ENCODE data around the gene IL17RC. TPM values are rescaled to one million over a fixed set of nuclear protein-coding genes. Genes with fewer than 3 reads are reported as not detected.

Gene IL17RC, protein sequence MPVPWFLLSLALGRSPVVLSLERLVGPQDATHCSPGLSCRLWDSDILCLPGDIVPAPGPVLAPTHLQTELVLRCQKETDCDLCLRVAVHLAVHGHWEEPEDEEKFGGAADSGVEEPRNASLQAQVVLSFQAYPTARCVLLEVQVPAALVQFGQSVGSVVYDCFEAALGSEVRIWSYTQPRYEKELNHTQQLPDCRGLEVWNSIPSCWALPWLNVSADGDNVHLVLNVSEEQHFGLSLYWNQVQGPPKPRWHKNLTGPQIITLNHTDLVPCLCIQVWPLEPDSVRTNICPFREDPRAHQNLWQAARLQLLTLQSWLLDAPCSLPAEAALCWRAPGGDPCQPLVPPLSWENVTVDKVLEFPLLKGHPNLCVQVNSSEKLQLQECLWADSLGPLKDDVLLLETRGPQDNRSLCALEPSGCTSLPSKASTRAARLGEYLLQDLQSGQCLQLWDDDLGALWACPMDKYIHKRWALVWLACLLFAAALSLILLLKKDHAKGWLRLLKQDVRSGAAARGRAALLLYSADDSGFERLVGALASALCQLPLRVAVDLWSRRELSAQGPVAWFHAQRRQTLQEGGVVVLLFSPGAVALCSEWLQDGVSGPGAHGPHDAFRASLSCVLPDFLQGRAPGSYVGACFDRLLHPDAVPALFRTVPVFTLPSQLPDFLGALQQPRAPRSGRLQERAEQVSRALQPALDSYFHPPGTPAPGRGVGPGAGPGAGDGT
- 14.5 and 14.6 TPM in 2 replicates for total RNA-seq

DNA sequence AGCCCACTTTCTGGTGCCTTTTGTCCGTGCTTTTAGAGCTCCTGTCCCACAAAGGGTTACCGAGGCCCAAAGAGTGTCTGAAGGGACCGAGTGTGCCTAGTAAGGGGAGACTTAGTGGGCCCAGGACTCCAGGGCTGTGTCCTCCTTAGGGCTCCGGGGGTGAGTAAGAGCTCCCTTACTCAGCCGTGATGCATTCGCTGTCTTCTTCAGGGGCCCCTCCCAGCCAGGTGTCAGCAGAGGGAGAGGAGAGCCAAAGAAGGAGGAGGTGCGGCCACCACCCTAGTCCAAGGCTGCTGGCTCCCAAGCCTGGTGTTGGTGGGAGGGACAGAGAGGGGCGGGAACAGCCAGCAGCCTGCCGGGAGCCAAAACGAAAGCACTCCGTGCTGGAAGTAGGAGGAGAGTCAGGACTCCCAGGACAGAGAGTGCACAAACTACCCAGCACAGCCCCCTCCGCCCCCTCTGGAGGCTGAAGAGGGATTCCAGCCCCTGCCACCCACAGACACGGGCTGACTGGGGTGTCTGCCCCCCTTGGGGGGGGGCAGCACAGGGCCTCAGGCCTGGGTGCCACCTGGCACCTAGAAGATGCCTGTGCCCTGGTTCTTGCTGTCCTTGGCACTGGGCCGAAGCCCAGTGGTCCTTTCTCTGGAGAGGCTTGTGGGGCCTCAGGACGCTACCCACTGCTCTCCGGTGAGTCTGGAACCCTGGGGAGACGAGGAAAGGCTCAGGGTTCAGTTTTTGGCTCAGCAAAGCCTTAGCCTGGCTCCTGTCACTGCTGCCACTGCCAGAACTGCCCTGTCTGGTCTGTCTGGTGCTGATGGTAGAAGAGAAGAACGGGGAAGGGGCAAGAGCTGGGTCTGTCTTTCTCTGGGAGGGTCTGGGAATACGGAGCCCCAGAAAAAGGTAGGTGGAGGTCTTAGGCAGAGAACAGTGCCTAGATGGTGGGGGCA lies at the start of gene IL17RC:
IL17RC (plus strand) TSS at position 365 of the 947 bp plus-strand sequence; CDS start at position 583, 218 bp downstream.

DNA sequence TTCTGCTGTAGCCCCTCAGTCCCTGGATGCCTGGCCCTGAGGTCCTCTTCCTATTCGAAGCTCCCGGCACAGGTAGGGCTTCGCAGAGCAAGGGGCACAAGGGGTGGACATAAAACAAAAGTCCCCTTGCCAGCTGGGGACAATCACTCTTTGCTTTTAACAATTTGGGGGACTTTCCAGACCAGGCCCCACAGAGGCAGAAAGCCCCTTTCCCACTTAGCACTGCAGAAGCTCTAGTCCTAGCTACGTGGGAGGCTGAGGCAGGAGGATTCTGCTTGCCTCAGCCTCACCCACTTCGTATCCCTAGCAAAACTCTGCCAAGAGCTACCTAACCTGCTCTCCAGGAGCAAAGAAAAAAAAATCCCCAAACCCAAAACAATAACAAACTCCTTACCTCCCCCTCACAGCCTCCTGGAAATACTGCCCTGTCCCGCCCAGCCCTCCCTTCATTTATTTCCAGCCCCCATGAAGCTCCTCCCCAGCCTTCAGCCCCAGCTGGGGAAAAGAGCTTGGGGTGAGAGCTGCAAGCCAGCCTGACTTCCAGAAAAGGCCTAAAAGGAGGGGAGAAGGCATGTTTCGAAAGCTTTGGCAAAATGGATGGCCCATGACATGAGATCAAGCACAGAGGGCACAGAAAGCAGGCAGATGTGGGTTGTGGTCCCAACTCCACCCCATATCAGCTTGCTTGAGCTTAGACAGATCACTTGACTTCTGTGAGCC lies 36.9 kb upstream of the IL17RC start, which contains the start of gene CIDEC:
CIDEC (minus strand) TSS at position 424 of the 720 bp plus-strand sequence. CDS start 1,767 bp downstream, outside the sequence.

DNA sequence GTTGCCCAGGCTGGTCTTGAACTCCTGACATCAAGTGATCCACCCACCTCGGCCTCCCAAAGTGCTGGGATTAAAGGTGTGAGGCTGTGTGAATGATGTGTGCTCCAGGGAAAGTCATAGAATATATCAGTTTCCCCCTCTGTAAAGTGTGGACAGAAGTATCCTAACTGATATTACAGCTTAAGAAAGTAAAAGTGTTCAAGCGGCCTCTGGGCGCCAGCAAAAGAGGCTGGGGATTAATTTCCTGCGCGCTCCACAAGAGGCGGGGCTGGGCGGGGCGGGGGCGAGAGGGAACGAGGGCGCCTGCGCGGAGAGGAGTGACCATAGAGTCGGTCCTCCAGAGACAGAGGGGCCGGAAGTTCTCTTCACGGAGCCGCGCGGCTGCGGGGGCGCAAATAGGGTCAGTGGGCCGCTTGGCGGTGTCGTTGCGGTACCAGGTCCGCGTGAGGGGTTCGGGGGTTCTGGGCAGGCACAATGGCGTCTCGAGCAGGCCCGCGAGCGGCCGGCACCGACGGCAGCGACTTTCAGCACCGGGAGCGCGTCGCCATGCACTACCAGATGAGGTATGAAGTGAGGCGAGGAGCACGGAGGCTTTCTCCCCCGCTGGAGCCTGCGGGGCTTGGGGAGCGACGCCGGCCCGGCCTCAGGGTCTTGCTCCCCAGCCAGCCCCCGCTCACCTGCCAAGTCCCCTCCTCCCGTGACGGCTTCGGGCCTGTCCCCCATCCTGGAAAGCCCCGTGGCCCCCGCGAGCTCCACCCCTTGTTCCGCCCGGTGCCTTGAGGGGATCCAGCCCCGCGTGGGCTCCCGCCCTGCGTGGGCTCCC lies 26.4 kb upstream of the IL17RC start, which contains the start of gene JAGN1:
JAGN1 (plus strand) TSS at position 362 of the 823 bp plus-strand sequence; CDS start at position 475, 113 bp downstream.

DNA sequence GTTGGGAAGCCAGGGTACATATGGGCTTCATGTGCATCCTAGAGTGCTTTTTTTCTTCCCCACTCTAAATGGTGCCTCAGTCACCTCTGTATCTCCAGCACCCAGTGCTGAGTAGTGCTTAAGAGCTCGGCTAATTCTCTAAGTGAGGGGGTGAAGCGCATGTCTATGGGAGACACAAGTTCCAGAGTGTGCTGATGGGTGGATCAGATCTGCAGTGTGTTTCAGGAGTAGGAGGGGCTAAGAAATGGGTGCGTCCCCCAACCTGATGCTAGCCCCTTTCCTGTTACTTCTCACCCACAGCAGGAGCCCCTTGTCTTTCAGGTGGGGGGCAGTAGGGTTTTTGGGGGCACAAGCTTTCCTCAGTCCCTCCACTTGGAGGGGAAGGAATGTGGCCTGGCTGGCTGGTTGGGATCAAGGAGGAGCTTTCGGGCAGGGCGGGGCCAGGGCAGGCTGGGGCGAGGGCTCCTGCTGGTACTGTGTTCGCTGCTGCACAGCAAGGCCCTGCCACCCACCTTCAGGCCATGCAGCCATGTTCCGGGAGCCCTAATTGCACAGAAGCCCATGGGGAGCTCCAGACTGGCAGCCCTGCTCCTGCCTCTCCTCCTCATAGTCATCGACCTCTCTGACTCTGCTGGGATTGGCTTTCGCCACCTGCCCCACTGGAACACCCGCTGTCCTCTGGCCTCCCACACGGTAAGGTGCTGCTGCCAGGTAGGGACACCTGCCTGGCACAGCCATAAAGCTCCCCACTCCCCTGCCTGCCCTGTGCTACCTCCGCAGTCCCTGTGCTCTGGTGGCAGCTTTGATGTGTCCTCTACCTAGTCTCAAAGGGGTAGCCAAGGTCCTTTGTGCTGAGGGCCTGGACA lies 14.3 kb upstream of the IL17RC start, which contains the start of gene IL17RE:
IL17RE (plus strand) TSS at position 477 of the 866 bp plus-strand sequence; CDS start at position 562, 85 bp downstream.

DNA sequence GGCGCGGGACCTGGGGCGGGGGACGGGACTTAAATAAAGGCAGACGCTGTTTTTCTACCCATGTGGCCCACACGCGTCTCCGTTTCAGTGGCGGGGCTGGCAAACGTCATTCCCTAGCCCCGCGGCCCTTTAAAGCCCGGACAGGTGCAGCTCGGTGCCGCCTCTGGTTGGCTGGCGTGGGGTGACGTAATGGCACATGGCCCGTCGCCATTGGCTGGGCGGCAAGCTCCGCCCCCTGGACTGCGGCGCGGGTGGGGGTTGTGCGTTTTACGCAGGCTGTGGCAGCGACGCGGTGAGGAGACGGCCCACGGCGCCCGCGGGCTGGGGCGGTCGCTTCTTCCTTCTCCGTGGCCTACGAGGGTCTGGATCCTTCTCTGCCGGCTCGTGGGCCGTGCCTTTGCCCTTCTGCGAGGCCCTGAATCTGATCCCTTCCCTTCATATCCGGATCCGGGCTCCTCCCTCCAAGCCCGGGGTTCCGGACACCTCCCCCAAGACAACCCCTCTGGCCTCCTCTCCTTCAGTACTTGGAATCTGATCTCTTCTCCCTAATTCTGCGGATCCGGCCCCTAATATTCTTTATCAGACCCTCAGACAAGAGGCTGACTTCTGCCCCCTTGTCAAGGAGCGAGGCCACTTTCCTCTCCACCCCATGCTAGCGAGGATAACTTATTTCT lies 16.8 kb downstream of the IL17RC start, which contains the start of gene CRELD1:
CRELD1 (plus strand) TSS at position 274 of the 674 bp plus-strand sequence. CDS start 605 bp downstream, outside the sequence.

DNA sequence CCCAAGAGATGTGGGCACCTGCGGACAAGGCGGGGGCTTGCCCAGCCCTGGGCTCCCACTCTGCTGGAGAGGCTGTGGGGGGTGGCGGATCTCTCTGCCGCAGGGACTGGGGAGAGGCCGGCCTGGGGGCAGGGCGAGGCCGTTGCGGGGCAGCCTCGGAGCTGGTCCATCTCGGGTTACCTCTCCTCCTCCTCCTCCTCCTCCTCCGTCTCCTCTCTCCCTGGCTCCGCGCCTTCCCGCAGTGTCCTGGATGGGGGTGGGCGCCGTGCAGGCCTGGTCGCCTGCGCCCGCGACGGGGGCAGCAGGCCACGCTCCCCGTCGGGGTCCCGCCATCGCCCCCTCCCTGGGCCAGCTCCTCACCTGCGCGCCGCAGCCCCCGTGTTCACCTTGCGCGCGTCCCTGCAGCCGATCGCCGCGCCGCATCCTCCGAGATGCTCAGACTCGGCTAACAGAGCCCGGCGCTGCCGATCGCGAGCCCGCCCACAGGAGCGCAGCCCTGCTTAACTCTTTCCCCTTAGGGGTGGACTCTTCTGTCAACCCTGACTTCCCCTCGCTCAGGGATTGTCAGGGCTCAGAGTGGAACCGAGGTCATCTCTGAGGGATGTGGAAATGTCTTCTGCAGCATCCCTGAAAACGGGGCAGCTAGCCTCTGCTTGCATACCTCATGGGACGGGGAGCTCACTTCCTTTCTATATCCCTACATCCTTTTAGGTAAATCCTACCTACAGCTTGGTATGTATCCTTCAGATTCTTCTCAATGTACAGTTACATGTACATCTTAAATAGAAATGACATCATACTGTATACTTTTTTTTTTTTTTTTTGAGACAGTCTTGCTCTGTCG lies 35.3 kb downstream of the IL17RC start, which contains the start of gene PRRT3:
PRRT3 (minus strand) TSS at position 447 of the 844 bp plus-strand sequence. CDS start 2,293 bp downstream, outside the sequence.

Small RNA genes lying within 50 kb of the gene (small RNA-seq; reads per million reads assigned to genes)
- not detected for gene RNU6-882P

Other genes with a start within 250 kb of the IL17RC start
- not detected in 2 replicates for gene CPNE9, start 213.3 kb upstream of the IL17RC start, total RNA-seq
- gene BRPF1, start 185.4 kb upstream of the IL17RC start, total RNA-seq: 21.1 and 21.8 TPM in 2 replicates
- gene OGG1, start 167.1 kb upstream of the IL17RC start, total RNA-seq: 21.4 and 23.7 TPM in 2 replicates
- gene CAMK1, start 147.2 kb upstream of the IL17RC start, total RNA-seq: 35.9 and 43.8 TPM in 2 replicates
- 42.7 and 45.2 TPM in 2 replicates for gene TADA3, start 124.6 kb upstream of the IL17RC start, total RNA-seq
- 225 and 236 TPM in 2 replicates for gene ARPC4, start 124.0 kb upstream of the IL17RC start, total RNA-seq
- 18.7 and 19.5 TPM in 2 replicates for gene TTLL3, start 106.8 kb upstream of the IL17RC start, total RNA-seq
- 30.1 and 35.3 TPM in 2 replicates for gene RPUSD3, start 73.1 kb upstream of the IL17RC start, total RNA-seq
- gene CIDEC, start 36.8 kb upstream of the IL17RC start, total RNA-seq: not detected in 2 replicates
- gene JAGN1, start 26.5 kb upstream of the IL17RC start, total RNA-seq: 23.1 and 27.0 TPM in 2 replicates
- 0.13 and 0.29 TPM in 2 replicates for gene IL17RE, start 14.2 kb upstream of the IL17RC start, total RNA-seq
- 14.7 and 15.2 TPM in 2 replicates for gene CRELD1, start 16.7 kb downstream of the IL17RC start, total RNA-seq
- 1.3 TPM in 2 replicates for gene PRRT3, start 35.3 kb downstream of the IL17RC start, total RNA-seq
- gene EMC3, start 69.7 kb downstream of the IL17RC start, total RNA-seq: 51.5 and 60.7 TPM in 2 replicates
- 38.4 and 52.9 TPM in 2 replicates for gene FANCD2, start 109.3 kb downstream of the IL17RC start, total RNA-seq
- not detected in 2 replicates for gene FANCD2OS, start 191.2 kb downstream of the IL17RC start, total RNA-seq
- 108 and 110 TPM in 2 replicates for gene BRK1, start 198.6 kb downstream of the IL17RC start, total RNA-seq
- 47.2 and 53.1 TPM in 2 replicates for gene VHL, start 224.7 kb downstream of the IL17RC start, total RNA-seq
- 22.1 and 24.8 TPM in 2 replicates for gene IRAK2, start 247.8 kb downstream of the IL17RC start, total RNA-seq